ENCODE results near the gene HYAL2.
A peak's percentile ranks its signal among the peaks of the same experiment; 100 is the strongest.

Gene HYAL2

GRCh38 chr3:50350213-50350526, 27.6 kb upstream of the HYAL2 start:
- FAIRE-seq: no peak

GRCh38 chr3:50347187-50347813, 24.8 kb upstream of the HYAL2 start:
- peak; percentile 86 for FAIRE-seq

- no peak for FAIRE-seq
These were observed 23.2 kb upstream of the HYAL2 start, which contains the start of gene ZMYND10 for GRCh38 chr3:50345586-50346234. Gene ZMYND10, minus strand, starts transcription at chr3:50345732. Its CDS starts 153 bp downstream, at chr3:50345579.

DNA sequence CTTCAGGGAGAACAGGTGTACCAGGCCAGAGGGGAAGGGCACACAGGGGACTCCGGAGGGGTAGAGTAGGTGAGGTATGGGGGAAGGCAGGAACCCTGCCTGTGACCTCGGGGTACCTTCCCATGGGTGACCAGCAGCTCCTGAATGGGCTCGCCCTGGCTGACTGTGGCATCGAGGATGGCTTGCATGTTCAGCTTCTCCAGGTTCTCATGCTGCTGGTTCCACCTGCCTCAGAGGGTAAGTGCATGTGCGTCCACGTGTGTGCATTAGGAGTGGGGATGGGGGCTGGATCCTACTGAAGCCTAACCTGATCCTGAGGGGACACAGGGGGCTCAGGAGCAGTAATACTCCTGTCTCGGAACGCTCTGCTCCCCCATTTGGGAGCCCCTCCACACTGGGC, 22.5 kb upstream of the HYAL2 start:
- no peak for FAIRE-seq

GRCh38 chr3:50342813-50343633, 20.5 kb upstream of the HYAL2 start:
- no peak for FAIRE-seq

GRCh38 chr3:50341996-50342650, 19.6 kb upstream of the HYAL2 start:
- FAIRE-seq: no peak

- no peak for FAIRE-seq
These were observed 19.0 kb upstream of the HYAL2 start for GRCh38 chr3:50341537-50341936.

DNA sequence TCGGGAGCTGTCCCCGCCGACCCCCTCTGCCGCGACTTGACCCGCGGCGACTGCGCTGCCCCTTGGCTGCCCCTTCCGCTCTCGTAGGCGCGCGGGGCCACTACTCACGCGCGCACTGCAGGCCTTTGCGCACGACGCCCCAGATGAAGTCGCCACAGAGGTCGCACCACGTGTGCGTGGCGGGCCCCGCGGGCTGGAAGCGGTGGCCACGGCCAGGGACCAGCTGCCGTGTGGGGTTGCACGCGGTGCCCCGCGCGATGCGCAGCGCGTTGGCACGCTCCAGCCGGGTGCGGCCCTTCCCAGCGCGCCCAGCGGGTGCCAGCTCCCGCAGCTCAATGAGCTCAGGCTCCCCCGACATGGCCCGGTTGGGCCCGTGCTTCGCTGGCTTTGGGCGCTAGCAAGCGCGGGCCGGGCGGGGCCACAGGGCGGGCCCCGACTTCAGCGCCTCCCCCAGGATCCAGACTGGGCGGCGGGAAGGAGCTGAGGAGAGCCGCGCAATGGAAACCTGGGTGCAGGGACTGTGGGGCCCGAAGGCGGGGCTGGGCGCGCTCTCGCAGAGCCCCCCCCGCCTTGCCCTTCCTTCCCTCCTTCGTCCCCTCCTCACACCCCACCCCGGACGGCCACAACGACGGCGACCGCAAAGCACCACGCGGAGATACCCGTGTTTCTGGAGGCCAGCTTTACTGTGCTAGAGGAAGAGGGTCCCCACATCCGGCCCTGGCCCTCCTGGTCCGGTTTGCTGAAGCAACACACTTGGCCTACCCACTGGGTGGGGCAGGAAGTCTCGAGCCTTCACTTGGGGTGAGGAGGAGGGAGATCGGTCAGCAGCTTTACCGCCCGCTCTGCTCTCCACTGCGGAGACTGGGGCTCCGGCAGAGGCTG, 18.1 kb upstream of the HYAL2 start, which contains the start of gene RASSF1:
RASSF1 (minus strand) TSS at position 389 of the 882 bp plus-strand sequence; CDS start at position 358, 31 bp downstream.
- no peak for FAIRE-seq

DNA sequence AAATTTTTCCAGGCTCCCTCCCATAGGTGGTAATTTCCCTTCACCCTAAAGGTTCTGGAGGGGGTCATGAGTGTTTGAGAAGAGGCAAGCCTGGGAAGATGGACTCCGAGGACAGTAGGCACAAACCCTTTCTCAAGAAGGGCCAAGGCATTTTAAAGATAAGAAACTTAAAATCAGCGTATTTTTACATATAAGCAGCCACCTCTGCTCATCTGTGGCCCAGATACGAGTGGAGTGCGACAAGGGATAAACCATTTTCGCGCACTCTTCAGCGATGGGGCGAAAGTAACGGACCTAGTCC, 17.6 kb upstream of the HYAL2 start:
- FAIRE-seq: no peak

- no peak for FAIRE-seq
These were observed 17.1 kb upstream of the HYAL2 start for GRCh38 chr3:50339485-50340146.

DNA sequence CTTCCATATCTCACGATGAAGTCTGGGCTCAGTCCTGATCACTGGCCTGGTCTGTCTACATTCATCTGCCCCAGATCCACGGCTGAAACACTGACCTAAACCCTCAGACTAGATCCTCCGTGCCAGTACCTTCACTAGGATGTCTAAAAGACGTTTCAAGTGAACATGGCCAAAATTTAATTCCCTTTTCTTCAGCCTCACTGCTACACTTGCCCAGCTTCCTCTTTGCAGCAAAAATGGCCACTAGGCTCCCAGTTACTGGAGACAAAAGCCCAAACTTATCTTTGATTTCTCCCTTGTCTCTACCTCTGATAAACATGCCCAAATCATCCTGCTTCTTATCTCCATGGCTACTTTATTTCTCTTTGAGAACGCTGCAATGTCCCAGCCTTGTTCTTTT, 16.4 kb upstream of the HYAL2 start:
- no peak for FAIRE-seq

GRCh38 chr3:50337175-50337861, 14.8 kb upstream of the HYAL2 start:
- FAIRE-seq: peak; percentile 89

DNA sequence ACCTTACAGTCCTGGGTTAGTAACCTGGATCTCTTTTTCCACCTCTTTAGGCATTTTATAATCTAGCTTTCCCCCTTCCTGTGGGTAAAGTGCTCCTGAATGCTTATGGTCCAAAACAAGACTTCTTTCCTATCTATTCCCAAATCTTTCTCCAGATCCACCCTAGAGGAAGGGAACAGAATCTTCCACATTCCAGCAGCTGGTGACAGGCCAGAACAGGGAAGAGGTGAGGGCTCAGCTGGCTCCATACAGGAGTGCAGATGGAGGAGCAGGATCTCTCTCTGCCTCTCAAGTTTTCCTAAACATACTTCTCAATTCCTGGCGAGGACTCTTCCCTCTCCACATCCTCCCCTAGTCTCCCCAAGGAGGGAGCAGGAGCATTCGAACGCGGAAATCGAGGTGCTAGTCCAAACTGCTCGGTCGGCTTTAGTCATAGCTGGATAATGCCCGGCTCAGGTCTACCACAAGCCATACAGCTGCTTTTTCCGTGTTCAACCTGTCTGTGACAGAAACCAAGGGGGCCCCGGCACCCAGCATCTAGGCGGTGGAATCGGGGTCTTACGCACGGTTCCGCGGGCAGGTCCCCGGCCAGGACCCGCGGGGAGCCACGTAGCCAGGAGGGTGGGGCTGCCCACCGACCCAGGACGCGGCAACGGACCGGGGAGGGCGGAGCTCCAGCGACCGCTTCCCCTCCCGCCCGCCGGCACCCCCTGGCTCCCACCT, 14.1 kb upstream of the HYAL2 start:
- no peak for FAIRE-seq

DNA sequence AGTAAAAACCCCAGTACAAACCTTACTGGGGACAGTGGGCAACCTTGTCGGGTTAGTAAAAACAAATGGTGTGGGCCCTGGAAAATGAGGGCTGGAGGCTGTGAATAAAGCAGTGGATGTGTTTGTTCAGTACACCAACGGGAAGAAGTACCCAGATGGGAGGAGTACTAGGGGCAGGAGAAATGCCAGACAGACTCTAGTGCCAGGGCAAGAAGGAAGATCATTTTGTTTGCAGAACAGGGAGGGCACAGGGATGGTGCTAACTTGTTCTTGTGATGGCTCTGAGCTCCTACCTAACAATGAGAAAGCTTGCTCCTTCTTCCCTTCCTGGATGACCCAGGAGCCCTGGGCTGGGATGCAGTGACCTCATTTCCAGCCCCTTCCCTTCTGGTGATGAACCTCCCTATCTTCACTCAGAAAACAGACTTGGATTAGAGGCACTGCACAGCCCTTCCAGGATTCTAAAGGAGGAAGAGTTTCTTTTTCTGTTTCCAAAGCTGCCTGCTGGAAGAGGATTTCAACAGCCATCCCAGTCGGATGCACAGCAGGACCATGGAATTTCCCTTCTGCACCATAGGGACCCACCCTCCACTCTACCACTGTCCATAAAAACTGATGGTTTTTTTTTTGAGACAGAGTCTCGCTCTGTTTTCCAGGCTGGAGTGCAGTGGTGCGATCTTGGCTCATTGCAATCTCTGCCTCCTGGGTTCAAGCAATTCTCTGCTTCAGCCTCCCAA, 12.0 kb upstream of the HYAL2 start:
- no peak for FAIRE-seq

DNA sequence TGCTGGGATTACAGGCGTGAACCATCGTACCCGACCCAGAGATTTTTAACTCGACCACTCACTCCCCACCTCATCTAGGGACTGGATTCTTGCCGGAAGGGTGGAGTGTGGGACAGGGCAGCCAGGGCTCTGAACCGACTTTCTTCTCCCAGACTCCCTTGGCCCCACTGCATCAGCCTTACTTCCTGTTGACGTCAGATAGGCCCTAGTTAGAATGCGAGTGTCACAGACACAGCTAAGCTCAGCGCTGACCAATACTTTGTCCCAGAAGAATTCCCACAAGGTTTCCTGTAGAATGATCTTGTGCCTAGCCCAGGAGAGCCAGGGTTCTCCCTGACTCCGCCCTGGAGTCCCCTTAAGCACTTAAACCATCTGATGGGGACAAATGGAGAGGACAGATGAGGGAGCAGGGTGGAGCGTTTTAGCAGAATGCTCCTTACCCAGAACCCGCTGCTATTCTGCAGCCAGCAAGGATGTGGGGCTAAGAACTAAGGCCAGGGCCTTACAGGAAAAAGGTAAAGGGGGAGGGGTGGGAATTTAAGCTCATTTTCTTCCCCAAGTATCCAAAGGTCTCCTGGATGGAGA, 11.3 kb upstream of the HYAL2 start:
- no peak for FAIRE-seq

- no peak for FAIRE-seq
These were observed 8.9 kb upstream of the HYAL2 start for GRCh38 chr3:50331364-50331907.

GRCh38 chr3:50330330-50330729, 7.8 kb upstream of the HYAL2 start:
- no peak for FAIRE-seq

- peak; percentile 79 for FAIRE-seq
These were observed 5.6 kb upstream of the HYAL2 start, which contains the start of gene TUSC2 for GRCh38 chr3:50327943-50328691. Gene TUSC2, minus strand, starts transcription at chr3:50328223. Its CDS starts 124 bp downstream, at chr3:50328099.

Measured in islet of Langerhans (tissue), 1 donor.